IMR-90 (cell line): ENCODE data around the gene GNAI2. TPM values are rescaled to one million over a fixed set of nuclear protein-coding genes. Genes with fewer than 3 reads are reported as not detected.

Experiments
- ATAC-seq: fragments of 200-7000 bp; cut with Tn5 transposase; 2 replicates; pipeline ENCODE4 v1.9.1; 2020; ENCODE audit warnings: low read depth, mild to moderate bottlenecking, moderate library complexity
- BruUV-seq: library from RNA; stranded (reverse); fragments of 400-500 nt; replicated peaks from 2 replicates; lab custom pipeline; 2021; lab: Mats Ljungman, UMichigan
- CTCF ChIA-PET: fragments of 300-600 bp; formaldehyde crosslinking; extraction: SDS; loops from one replicate; lab custom pipeline; 2021; ENCODE audit warnings: antibody characterized with exemption; lab: Yijun Ruan, JAX
- POLR2A ChIA-PET: fragments of 300-600 bp; sonication (Branson Sonifier 250); formaldehyde crosslinking; loops from one replicate; lab custom pipeline; 2022; ENCODE audit warnings: antibody characterized with exemption; ENCODE audit not compliant: unreplicated experiment; lab: Charles Lee
- DNase-seq: peaks from one replicate; pipeline ENCODE4 v3.0.0; 2013
- H2AFZ ChIP-seq: replicated peaks from 2 replicates; pipeline ENCODE3; 2013; ENCODE audit warnings: low read length, mild to moderate bottlenecking; ENCODE audit not compliant: poor library complexity
- H2AK5ac ChIP-seq: 2 replicates; pipeline ENCODE4 v1.6.1; 2013; ENCODE audit warnings: low read depth, low read length, inconsistent platforms
- H2AK9ac ChIP-seq: replicated peaks from 2 replicates; pipeline ENCODE3; 2013; ENCODE audit warnings: mild to moderate bottlenecking, low read depth, low read length, moderate library complexity; ENCODE audit not compliant: poor library complexity
- H2BK120ac ChIP-seq: 2 replicates; pipeline ENCODE4 v1.6.1; 2013; ENCODE audit warnings: low read depth, low read length, inconsistent platforms
- H2BK15ac ChIP-seq: 3 replicates; pipeline ENCODE4 v1.6.1; 2013; ENCODE audit warnings: low read depth, low read length, inconsistent platforms
- H2BK20ac ChIP-seq: 2 replicates; pipeline ENCODE4 v1.6.1; 2013; ENCODE audit warnings: low read depth, mild to moderate bottlenecking, inconsistent platforms, low read length, moderate library complexity
- H2BK5ac ChIP-seq: 2 replicates; pipeline ENCODE4 v1.6.1; 2013; ENCODE audit warnings: mild to moderate bottlenecking, low read depth, low read length, inconsistent platforms; ENCODE audit not compliant: poor library complexity, severe bottlenecking
- H3K14ac ChIP-seq: replicated peaks from 2 replicates; pipeline ENCODE4 v1.6.1; 2013; ENCODE audit warnings: low read depth, low read length, inconsistent platforms
- H3K18ac ChIP-seq: 2 replicates; pipeline ENCODE4 v1.6.1; 2013; ENCODE audit warnings: low read depth, low read length, control low read depth
- H3K23ac ChIP-seq: 2 replicates; pipeline ENCODE4 v1.6.1; 2013; ENCODE audit warnings: low read depth, low read length, inconsistent platforms
- H3K27ac ChIP-seq: 2 replicates; pipeline ENCODE4 v1.5.1; 2013; ENCODE audit warnings: mild to moderate bottlenecking, control low read depth, low read length; ENCODE audit not compliant: insufficient read depth
- H3K27me3 ChIP-seq: 2 replicates; pipeline ENCODE4 v1.6.1; 2013; ENCODE audit warnings: low read length; ENCODE audit not compliant: control insufficient read depth, insufficient read depth
- H3K36me3 ChIP-seq: 2 replicates; pipeline ENCODE4 v1.6.1; 2013; ENCODE audit warnings: low read length, mixed read lengths; ENCODE audit not compliant: control insufficient read depth, insufficient read depth
- H3K4ac ChIP-seq: 2 replicates; pipeline ENCODE4 v1.6.1; 2013; ENCODE audit warnings: low read depth, low read length, inconsistent platforms
- H3K4me1 ChIP-seq: 2 replicates; pipeline ENCODE4 v1.6.1; 2013; ENCODE audit warnings: low read length, mixed read lengths; ENCODE audit not compliant: control insufficient read depth, insufficient read depth
- H3K4me2 ChIP-seq: 2 replicates; pipeline ENCODE4 v1.6.1; 2013; ENCODE audit warnings: low read depth, mild to moderate bottlenecking, control low read depth, low read length, moderate library complexity
- H3K4me3 ChIP-seq: 2 replicates; pipeline ENCODE4 v1.5.1; 2013; ENCODE audit warnings: low read depth, mild to moderate bottlenecking, control low read depth, low read length, moderate library complexity; ENCODE audit not compliant: insufficient read depth
- H3K56ac ChIP-seq: 2 replicates; pipeline ENCODE4 v1.6.1; 2013; ENCODE audit warnings: low read length, inconsistent platforms; ENCODE audit not compliant: insufficient read depth; ENCODE audit errors: extremely low read depth
- H3K79me1 ChIP-seq, 2 experiments: 2 replicates each; pipeline ENCODE4 v1.6.1; 2013; ENCODE audit warnings: low read length in 2 of 2, inconsistent platforms in 1 of 2, low read depth in 1 of 2
- H3K9ac ChIP-seq: 2 replicates; pipeline ENCODE4 v1.6.1; 2013; ENCODE audit warnings: low read depth, low read length, control low read depth
- H3K9me1 ChIP-seq: 2 replicates; pipeline ENCODE4 v1.6.1; 2013; ENCODE audit warnings: low read length, inconsistent platforms; ENCODE audit not compliant: insufficient read depth
- H3K9me3 ChIP-seq: 2 replicates; pipeline ENCODE4 v1.6.1; 2013; ENCODE audit warnings: low read length; ENCODE audit not compliant: control insufficient read depth, insufficient read depth
- H4K20me1 ChIP-seq: 2 replicates; pipeline ENCODE4 v1.6.1; 2013; ENCODE audit warnings: low read length, inconsistent platforms; ENCODE audit not compliant: insufficient read depth
- H4K5ac ChIP-seq: 2 replicates; pipeline ENCODE4 v1.6.1; 2013; ENCODE audit warnings: mild to moderate bottlenecking, low read depth, low read length, control low read depth
- H4K8ac ChIP-seq, 2 experiments: 2 replicates each; pipeline ENCODE4 v1.6.1; 2013; ENCODE audit warnings: low read depth in 2 of 2, low read length in 2 of 2, control low read depth in 1 of 2, inconsistent platforms in 1 of 2
- H4K91ac ChIP-seq: 2 replicates; pipeline ENCODE4 v1.6.1; 2013; ENCODE audit warnings: low read depth, low read length, inconsistent platforms; ENCODE audit not compliant: insufficient read depth
- BHLHE40 ChIP-seq: fragments of 150-350 bp; IDR thresholded peaks from 2 replicates; pipeline ENCODE4 v1.6.1; 2016; ENCODE audit warnings: mild to moderate bottlenecking, low read depth, low read length
- CEBPB ChIP-seq: IDR thresholded peaks from 2 replicates; pipeline ENCODE4 v1.6.1; 2012; ENCODE audit warnings: low read depth, low read length, improper control_type of control experiment
- CHD1 ChIP-seq: IDR thresholded peaks from 2 replicates; pipeline ENCODE4 v1.6.1; 2012; ENCODE audit warnings: low read depth, low read length, improper control_type of control experiment
- FOS ChIP-seq: fragments of 150-350 bp; IDR thresholded peaks from 2 replicates; pipeline ENCODE4 v1.6.1; 2016; ENCODE audit warnings: low read depth, low read length
- MAFK ChIP-seq: IDR thresholded peaks from 2 replicates; pipeline ENCODE4 v1.6.1; 2012; ENCODE audit warnings: low read depth, low read length, improper control_type of control experiment
- MAZ ChIP-seq: IDR thresholded peaks from 2 replicates; pipeline ENCODE4 v1.6.1; 2012; ENCODE audit warnings: low read depth, mild to moderate bottlenecking, low read length, improper control_type of control experiment, moderate library complexity, borderline replicate concordance
- MXI1 ChIP-seq: IDR thresholded peaks from 2 replicates; pipeline ENCODE4 v1.6.1; 2012; ENCODE audit warnings: low read depth, mild to moderate bottlenecking, low read length, moderate library complexity, borderline replicate concordance
- NFE2L2 ChIP-seq: fragments of 150-350 bp; IDR thresholded peaks from 2 replicates; pipeline ENCODE4 v1.6.1; 2016; ENCODE audit warnings: low read depth, mild to moderate bottlenecking, low read length
- POLR2A ChIP-seq: IDR thresholded peaks from 2 replicates; pipeline ENCODE4 v1.6.1; 2012; ENCODE audit warnings: mild to moderate bottlenecking, low read depth, low read length
- RAD21 ChIP-seq: IDR thresholded peaks from 2 replicates; pipeline ENCODE4 v1.6.1; 2012; ENCODE audit warnings: low read length, improper control_type of control experiment
- RCOR1 ChIP-seq: IDR thresholded peaks from 2 replicates; pipeline ENCODE4 v1.6.1; 2012; ENCODE audit warnings: mild to moderate bottlenecking, low read length, improper control_type of control experiment; ENCODE audit not compliant: insufficient replicate concordance
- RFX5 ChIP-seq: IDR thresholded peaks from 2 replicates; pipeline ENCODE4 v1.8.0; 2012; ENCODE audit warnings: low read depth, mild to moderate bottlenecking, low read length, moderate library complexity
- SMC3 ChIP-seq: fragments of 150-350 bp; IDR thresholded peaks from 2 replicates; pipeline ENCODE4 v1.6.1; 2016; ENCODE audit warnings: low read depth, mild to moderate bottlenecking, antibody characterized with exemption, low read length, moderate library complexity
- WGBS, 2 experiments: methylation state at CpG; one replicate each; pipeline versions ENCODE4 v1.1.5 to v1.1.7; 2013; ENCODE audit warnings: missing lambda C conversion rate in 2 of 2; ENCODE audit not compliant: insufficient read length in 1 of 2; ENCODE audit errors: extremely low coverage in 2 of 2; 5-methylcytosine and 5-hydroxymethylcytosine counted together
- dilution Hi-C: fragments of 300-500 bp; cut with HindIII; formaldehyde crosslinking; loops from one replicate; pipeline ENCODE4 v1.14.3; 2018; ENCODE audit warnings: low sequenced_read_pairs; ENCODE audit not compliant: unreplicated experiment
- in situ Hi-C: fragments of 300-500 bp; cut with MboI; formaldehyde crosslinking; loops from 3 replicates; pipeline ENCODE4 v1.14.3; 2019; ENCODE audit warnings: low sequenced_read_pairs, inconsistent platforms, mixed read lengths
- intact Hi-C: fragments of 100-400 bp; cut with micrococcal nuclease; formaldehyde crosslinking; loops from 2 replicates; pipeline ENCODE4 v1.10.0; 2022
- polyA plus RNA-seq, 3 experiments: library from polyadenylated mRNA; depleted of rRNA; stranded (reverse); fragments of >200 nt; gene quantifications; 2 replicates each; pipeline ENCODE4 v1.2.3, GENCODE V29; 2012; ENCODE audit warnings: low replicate concordance in 1 of 3
- total RNA-seq: library from RNA; depleted of rRNA; stranded (reverse); fragments of >200 nt; gene quantifications from 2 replicates; pipeline ENCODE4 v1.2.3, GENCODE V29; 2012
- TF ChIP-seq, protein P1 (sequence below): fragments of 150-350 bp; IDR thresholded peaks from 2 replicates; pipeline ENCODE4 v1.6.1; 2017; ENCODE audit warnings: mild to moderate bottlenecking, antibody characterized with exemption, low read length, low read depth
- TF ChIP-seq, protein P2 (sequence below): conservative IDR thresholded peaks from 2 replicates; pipeline ENCODE4 v1.5.1; 2012; ENCODE audit warnings: mild to moderate bottlenecking, low read depth, low read length, improper control_type of control experiment
- TF ChIP-seq, protein P3 (sequence below): fragments of 150-350 bp; IDR thresholded peaks from 2 replicates; pipeline ENCODE4 v1.6.1; 2016; ENCODE audit warnings: low read depth, mild to moderate bottlenecking, low read length, moderate library complexity, borderline replicate concordance

Gene GNAI2
- total and polyA plus RNA-seq, 2 of the 4 experiments (the other 2 are of a cell fraction) = 867 to 1,079 TPM

DNA sequence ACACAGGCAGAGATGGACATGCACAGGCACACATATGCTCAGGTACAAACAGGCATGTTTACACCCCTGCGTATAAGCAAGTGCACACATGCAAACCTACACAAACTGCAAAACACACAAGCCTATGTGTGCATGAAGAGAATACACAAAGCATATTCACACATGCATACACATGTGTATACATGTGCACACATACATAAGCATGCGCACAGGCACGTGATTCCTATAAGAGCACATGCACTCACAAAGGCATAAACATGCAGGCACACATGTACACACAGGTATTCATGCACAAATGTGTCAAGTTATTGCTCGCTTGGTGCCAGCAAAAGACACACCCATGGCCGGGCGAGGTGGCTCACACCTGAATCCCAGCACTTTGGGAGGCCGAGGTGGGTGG is 46.0 kb upstream of the GNAI2 start:
- no peaks in the 10 kb centered on the region for H3K79me1 ChIP-seq
- H2AK5ac ChIP-seq = no peak overlapping the region
- H3K14ac ChIP-seq = no peak overlapping the region
- TF ChIP-seq, protein P1, sequence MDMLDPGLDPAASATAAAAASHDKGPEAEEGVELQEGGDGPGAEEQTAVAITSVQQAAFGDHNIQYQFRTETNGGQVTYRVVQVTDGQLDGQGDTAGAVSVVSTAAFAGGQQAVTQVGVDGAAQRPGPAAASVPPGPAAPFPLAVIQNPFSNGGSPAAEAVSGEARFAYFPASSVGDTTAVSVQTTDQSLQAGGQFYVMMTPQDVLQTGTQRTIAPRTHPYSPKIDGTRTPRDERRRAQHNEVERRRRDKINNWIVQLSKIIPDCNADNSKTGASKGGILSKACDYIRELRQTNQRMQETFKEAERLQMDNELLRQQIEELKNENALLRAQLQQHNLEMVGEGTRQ = no peak
- TF ChIP-seq BHLHE40 (no peak), MXI1 (no peak), POLR2A (no peak), MAFK (no peak), CEBPB (no peak), MAZ (no peak), RCOR1 (no peak), RAD21 (no peak), CHD1 (no peak), NFE2L2 (no peak), FOS (no peak), SMC3 (no peak), RFX5 (no peak)
- TF ChIP-seq, protein P2, sequence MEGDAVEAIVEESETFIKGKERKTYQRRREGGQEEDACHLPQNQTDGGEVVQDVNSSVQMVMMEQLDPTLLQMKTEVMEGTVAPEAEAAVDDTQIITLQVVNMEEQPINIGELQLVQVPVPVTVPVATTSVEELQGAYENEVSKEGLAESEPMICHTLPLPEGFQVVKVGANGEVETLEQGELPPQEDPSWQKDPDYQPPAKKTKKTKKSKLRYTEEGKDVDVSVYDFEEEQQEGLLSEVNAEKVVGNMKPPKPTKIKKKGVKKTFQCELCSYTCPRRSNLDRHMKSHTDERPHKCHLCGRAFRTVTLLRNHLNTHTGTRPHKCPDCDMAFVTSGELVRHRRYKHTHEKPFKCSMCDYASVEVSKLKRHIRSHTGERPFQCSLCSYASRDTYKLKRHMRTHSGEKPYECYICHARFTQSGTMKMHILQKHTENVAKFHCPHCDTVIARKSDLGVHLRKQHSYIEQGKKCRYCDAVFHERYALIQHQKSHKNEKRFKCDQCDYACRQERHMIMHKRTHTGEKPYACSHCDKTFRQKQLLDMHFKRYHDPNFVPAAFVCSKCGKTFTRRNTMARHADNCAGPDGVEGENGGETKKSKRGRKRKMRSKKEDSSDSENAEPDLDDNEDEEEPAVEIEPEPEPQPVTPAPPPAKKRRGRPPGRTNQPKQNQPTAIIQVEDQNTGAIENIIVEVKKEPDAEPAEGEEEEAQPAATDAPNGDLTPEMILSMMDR = no peak
- TF ChIP-seq, protein P3, sequence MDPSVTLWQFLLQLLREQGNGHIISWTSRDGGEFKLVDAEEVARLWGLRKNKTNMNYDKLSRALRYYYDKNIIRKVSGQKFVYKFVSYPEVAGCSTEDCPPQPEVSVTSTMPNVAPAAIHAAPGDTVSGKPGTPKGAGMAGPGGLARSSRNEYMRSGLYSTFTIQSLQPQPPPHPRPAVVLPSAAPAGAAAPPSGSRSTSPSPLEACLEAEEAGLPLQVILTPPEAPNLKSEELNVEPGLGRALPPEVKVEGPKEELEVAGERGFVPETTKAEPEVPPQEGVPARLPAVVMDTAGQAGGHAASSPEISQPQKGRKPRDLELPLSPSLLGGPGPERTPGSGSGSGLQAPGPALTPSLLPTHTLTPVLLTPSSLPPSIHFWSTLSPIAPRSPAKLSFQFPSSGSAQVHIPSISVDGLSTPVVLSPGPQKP = no peak
- no peak for ATAC-seq
- H4K5ac ChIP-seq = no peak overlapping the region
- intact Hi-C loops = loop anchor here (1.0 kb wide), 2 partner anchors 35 to 69 kb away; partner anchors contain the start of gene SEMA3F
- peaks cover 13% of the 10 kb centered on the region; the same call in 1 of the 2 replicates for H3K27me3 ChIP-seq
- H3K56ac ChIP-seq = no peak overlapping the region
- no peak overlapping the region for H2BK20ac ChIP-seq
- no peak overlapping the region for H4K91ac ChIP-seq
- H4K8ac ChIP-seq = no peak overlapping the region
- no peak overlapping the region for H3K23ac ChIP-seq
- H3K4ac ChIP-seq = no peak overlapping the region
- no CpG with 5 or more reads among the region's 7 CpGs for WGBS, 2 experiments
- peaks cover 17% of the 10 kb centered on the region; the same call in 1 of the 2 replicates for H3K36me3 ChIP-seq
- H2AK9ac ChIP-seq = no peak overlapping the region
- H3K4me3 ChIP-seq = no peak overlapping the region
- no peak overlapping the region for H3K9ac ChIP-seq
- H3K27ac ChIP-seq = no peak overlapping the region
- dilution Hi-C loops = no loop called here
- no peak overlapping the region for H2BK15ac ChIP-seq
- in situ Hi-C loops = loop anchor here (5.0 kb wide), 2 partner anchors 37 to 82 kb away; no protein-coding TSS in a partner anchor
- DNase-seq = no peak
- no peak overlapping the region for H2BK120ac ChIP-seq
- H3K9me3 ChIP-seq = no peaks in the 10 kb centered on the region
- no peaks in the 10 kb centered on the region for H3K9me1 ChIP-seq
- ChIA-PET POLR2A (interaction anchor here (0.6 kb wide), 1 partner anchor 33 kb away, joined by 3 read pairs; no protein-coding TSS in a partner anchor), CTCF (interaction anchor here (1.0 to 1.3 kb wide), 3 partner anchors 33 to 69 kb away, joined by 3 to 10 read pairs (median 6); no protein-coding TSS in a partner anchor)
- BruUV-seq = no TSS peak
- no peak overlapping the region for H3K18ac ChIP-seq
- H3K4me2 ChIP-seq = no peak overlapping the region
- H2BK5ac ChIP-seq = no peak overlapping the region
- H3K4me1 ChIP-seq = no peaks in the 10 kb centered on the region
- H4K20me1 ChIP-seq = peaks cover 4% of the 10 kb centered on the region; the same call in 1 of the 2 replicates
- H2AFZ ChIP-seq = no peak overlapping the region
